ENCODE measurements around the gene AQP2. TPM values are rescaled to one million over a fixed set of nuclear protein-coding genes. Genes with fewer than 3 reads are reported as not detected.
A peak's percentile ranks its signal among the peaks of the same experiment; 100 is the strongest.

AQP2 gene
- total RNA-seq, 1 donor from 2014 or later: not detected

GRCh38 chr12:49962861-49963765 lies 12.6 kb downstream of the AQP2 start:
- Histone ChIP-seq H3K4me3 (ENCODE audit: low read depth, low read length) (no peak overlapping the region), H3K27me3 (ENCODE audit: control insufficient read depth, insufficient read depth, low read length) (peaks cover 42% of the 10 kb centered on the region)

GRCh38 chr12:49963976-49964815 lies 13.7 kb downstream of the AQP2 start:
- H3K36me3 ChIP-seq (ENCODE audit: control insufficient read depth, insufficient read depth, low read length): no peaks in the 10 kb centered on the region
- peaks cover 48% of the 10 kb centered on the region for H3K27me3 ChIP-seq (ENCODE audit: control insufficient read depth, insufficient read depth, low read length)
- no peak overlapping the region for H3K4me3 ChIP-seq (ENCODE audit: low read depth, low read length)
- TF ChIP-seq CTCF (IDR thresholded peaks at IDR 0.05; ENCODE audit: insufficient read depth, low read length, poor library complexity, severe bottlenecking): no peak
- no peak for DNase-seq (ENCODE audit: low read depth)

More at GRCh38 chr12:49962861-49963765, 12.6 kb downstream of the AQP2 start:
- DNase-seq (ENCODE audit: low read depth): peak; percentile 53
- TF ChIP-seq CTCF (IDR thresholded peaks at IDR 0.05; ENCODE audit: insufficient read depth, low read length, poor library complexity, severe bottlenecking): no peak
- H3K36me3 ChIP-seq (ENCODE audit: control insufficient read depth, insufficient read depth, low read length): no peaks in the 10 kb centered on the region

- H3K27me3 ChIP-seq (ENCODE audit: control insufficient read depth, insufficient read depth, low read length): peaks cover 54% of the 10 kb centered on the region
Observed at GRCh38 chr12:49964849-49965624, 14.5 kb downstream of the AQP2 start.

GRCh38 chr12:49965836-49966235 lies 15.3 kb downstream of the AQP2 start:
- no peak for TF ChIP-seq CTCF (IDR thresholded peaks at IDR 0.05; ENCODE audit: insufficient read depth, low read length, poor library complexity, severe bottlenecking)
- H3K36me3 ChIP-seq (ENCODE audit: control insufficient read depth, insufficient read depth, low read length): no peaks in the 10 kb centered on the region
- peaks cover 55% of the 10 kb centered on the region for H3K27me3 ChIP-seq (ENCODE audit: control insufficient read depth, insufficient read depth, low read length)
- DNase-seq (ENCODE audit: low read depth): no peak
- no peak overlapping the region for H3K4me3 ChIP-seq (ENCODE audit: low read depth, low read length)

More at GRCh38 chr12:49964849-49965624, 14.5 kb downstream of the AQP2 start:
- Histone ChIP-seq H3K36me3 (ENCODE audit: control insufficient read depth, insufficient read depth, low read length) (no peaks in the 10 kb centered on the region), H3K4me3 (ENCODE audit: low read depth, low read length) (no peak overlapping the region)
- TF ChIP-seq CTCF (IDR thresholded peaks at IDR 0.05; ENCODE audit: insufficient read depth, low read length, poor library complexity, severe bottlenecking): no peak
- no peak for DNase-seq (ENCODE audit: low read depth)

- TF ChIP-seq CTCF (IDR thresholded peaks at IDR 0.05; ENCODE audit: insufficient read depth, low read length, poor library complexity, severe bottlenecking): no peak
- no peak for DNase-seq (ENCODE audit: low read depth)
- Histone ChIP-seq H3K27me3 (ENCODE audit: control insufficient read depth, insufficient read depth, low read length) (peaks cover 49% of the 10 kb centered on the region), H3K36me3 (ENCODE audit: control insufficient read depth, insufficient read depth, low read length) (no peaks in the 10 kb centered on the region), H3K4me3 (ENCODE audit: low read depth, low read length) (no peak overlapping the region)
Observed at GRCh38 chr12:49966511-49967041, 16.0 kb downstream of the AQP2 start.
